Coronary artery (tissue), 2 donors: ENCODE results near the gene TPRX2.
"Not testable (repeated sequence)": the region's sequence is repeated elsewhere in the genome, so short reads cannot be mapped to it uniquely, and the experiment has no call there.

Experiments used
- DNase-seq: peaks from one replicate; pipeline ENCODE4 v3.0.0-alpha.2; 2017; ENCODE audit warnings: low spot score
- H3K27ac ChIP-seq, 2 donors: fragments of 200-600 bp; sonication (generic); one replicate each; pipeline ENCODE4 v1.5.1; 2016 to 2019
- H3K4me3 ChIP-seq: fragments of 200-600 bp; sonication (generic); 2 replicates; pipeline ENCODE4 v1.5.1; 2016; ENCODE audit warnings: mild to moderate bottlenecking, moderate library complexity
- TF ChIP-seq, protein P1 (sequence below): fragments of 200-600 bp; sonication (generic); IDR thresholded peaks from one replicate; pipeline ENCODE4 v1.5.1; 2019; ENCODE audit warnings: antibody characterized with exemption

Gene TPRX2

DNA sequence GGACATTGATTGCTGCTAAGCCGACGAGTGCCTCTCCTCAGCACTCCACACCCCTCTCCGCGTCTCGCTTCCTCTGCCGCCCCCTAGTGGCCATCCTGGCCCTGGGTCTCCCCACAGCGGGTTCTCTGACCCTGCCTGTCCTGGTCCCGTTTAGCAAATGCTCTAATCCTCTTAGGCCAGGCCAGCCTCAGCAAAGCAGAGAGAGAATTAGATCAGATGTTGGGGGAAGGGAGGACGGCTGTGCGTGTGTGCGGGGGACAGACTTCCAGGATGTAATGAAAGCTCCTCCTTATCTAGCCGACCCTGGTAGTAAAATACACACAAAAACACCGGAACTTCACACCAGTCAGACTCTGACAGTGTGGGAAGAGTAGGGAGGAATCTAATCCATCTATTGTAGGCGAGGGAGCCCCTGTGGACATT, 4.5 kb downstream of the TPRX2 start:
- TF ChIP-seq, protein P1, sequence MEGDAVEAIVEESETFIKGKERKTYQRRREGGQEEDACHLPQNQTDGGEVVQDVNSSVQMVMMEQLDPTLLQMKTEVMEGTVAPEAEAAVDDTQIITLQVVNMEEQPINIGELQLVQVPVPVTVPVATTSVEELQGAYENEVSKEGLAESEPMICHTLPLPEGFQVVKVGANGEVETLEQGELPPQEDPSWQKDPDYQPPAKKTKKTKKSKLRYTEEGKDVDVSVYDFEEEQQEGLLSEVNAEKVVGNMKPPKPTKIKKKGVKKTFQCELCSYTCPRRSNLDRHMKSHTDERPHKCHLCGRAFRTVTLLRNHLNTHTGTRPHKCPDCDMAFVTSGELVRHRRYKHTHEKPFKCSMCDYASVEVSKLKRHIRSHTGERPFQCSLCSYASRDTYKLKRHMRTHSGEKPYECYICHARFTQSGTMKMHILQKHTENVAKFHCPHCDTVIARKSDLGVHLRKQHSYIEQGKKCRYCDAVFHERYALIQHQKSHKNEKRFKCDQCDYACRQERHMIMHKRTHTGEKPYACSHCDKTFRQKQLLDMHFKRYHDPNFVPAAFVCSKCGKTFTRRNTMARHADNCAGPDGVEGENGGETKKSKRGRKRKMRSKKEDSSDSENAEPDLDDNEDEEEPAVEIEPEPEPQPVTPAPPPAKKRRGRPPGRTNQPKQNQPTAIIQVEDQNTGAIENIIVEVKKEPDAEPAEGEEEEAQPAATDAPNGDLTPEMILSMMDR = peak; percentile 64
- Histone ChIP-seq H3K4me3 (no peak overlapping the region), H3K27ac (no peak overlapping the region)
- DNase-seq = peak; percentile 77

DNA sequence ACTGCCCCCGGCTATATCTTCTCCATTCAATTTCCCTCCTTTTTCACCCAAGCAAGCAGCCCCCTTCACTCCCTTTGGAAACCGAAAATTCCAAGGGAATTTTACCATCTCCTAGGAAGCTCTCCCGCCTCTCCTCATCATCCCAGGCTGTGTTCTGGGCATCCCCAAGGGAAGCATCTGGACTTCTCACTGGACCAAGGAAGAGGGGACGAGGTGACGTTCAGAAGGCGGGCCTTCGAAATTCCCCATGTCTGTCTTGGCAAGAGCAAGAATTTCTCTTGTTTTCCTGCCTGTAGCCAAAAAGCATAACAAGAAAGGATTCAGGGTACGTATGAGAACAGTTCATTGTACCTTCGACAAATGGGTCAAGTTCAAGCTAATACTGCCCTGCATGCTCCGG, 6.1 kb downstream of the TPRX2 start:
- TF ChIP-seq, protein P1 = no peak
- DNase-seq = no peak
- Histone ChIP-seq H3K27ac (no peak overlapping the region), H3K4me3 (no peak overlapping the region)

DNA sequence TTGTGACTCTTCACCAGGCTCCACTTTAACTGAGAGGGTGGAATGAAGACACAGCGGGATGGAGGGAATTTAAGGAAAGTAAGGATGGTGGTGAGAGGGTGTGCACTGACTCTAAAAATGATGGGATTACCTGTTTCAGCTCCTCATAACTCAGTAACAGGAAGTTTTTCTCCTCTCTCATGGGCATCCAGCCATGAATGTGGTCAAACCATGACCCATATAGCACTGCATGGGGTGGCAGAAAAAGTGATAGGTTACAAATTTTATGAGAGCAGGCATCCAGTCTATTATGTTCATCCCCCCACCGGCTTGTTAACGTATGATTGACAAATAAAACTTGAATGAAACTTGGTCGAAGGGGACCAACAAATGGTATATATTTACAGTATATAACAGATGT, 19.9 kb downstream of the TPRX2 start:
- Histone ChIP-seq H3K27ac (no peak overlapping the region), H3K4me3 (no peak overlapping the region)
- DNase-seq = no peak
- TF ChIP-seq, protein P1 = no peak

DNA sequence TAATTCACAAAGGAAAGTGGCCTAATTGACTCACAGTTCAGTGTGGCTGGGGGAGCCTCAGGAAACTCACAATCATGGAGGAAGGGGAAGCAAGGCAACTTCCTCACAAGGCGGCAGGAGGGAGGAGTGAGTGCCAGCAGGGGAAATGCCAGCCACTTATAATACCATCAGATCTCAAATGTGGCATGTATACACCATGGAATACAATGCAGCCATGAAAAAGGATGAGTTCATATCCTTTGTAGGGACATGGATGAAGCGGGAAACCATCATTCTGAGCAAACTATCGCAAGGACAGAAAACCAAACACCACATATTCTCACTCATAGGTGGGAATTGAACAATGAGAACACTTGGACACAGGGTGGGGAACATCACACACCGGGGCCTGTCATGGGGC, 20.4 kb downstream of the TPRX2 start:
- H3K4me3 ChIP-seq, DNase-seq, H3K27ac ChIP-seq: not testable (repeated sequence)

GRCh38 chr19:47881757-47882156, 22.7 kb downstream of the TPRX2 start:
- no peak for DNase-seq

GRCh38 chr19:47882890-47883289, 23.9 kb downstream of the TPRX2 start:
- DNase-seq = no peak
- H3K27ac ChIP-seq = no peak overlapping the region
- TF ChIP-seq, protein P1 = no peak
- no peak overlapping the region for H3K4me3 ChIP-seq

More at GRCh38 chr19:47881757-47882156, 22.7 kb downstream of the TPRX2 start:
- Histone ChIP-seq H3K27ac (no peak overlapping the region), H3K4me3 (no peak overlapping the region)
- TF ChIP-seq, protein P1 = no peak

- H3K4me3 ChIP-seq = no peak overlapping the region
- H3K27ac ChIP-seq = no peak overlapping the region
- DNase-seq = no peak
- TF ChIP-seq, protein P1 = no peak
Observed at GRCh38 chr19:47885067-47885463, 26.0 kb downstream of the TPRX2 start.
